RWPE2 (cell line): ENCODE data around the gene ATRN.
A peak's percentile ranks its signal among the peaks of the same experiment; 100 is the strongest.

Source experiments
- ATAC-seq: fragments of 200-7000 bp; cut with Tn5 transposase; 3 replicates; pipeline ENCODE4 v1.9.1; 2021; ENCODE audit warnings: low read depth
- DNase-seq: peaks from one replicate; pipeline ENCODE4 v3.0.0-alpha.2; 2020; ENCODE audit warnings: low spot score
- H3K27ac ChIP-seq: fragments of 450-650 bp; 2 replicates; pipeline ENCODE4 v1.5.1; 2017; ENCODE audit warnings: mild to moderate bottlenecking; ENCODE audit not compliant: poor library complexity, severe bottlenecking
- H3K27me3 ChIP-seq: fragments of 250-450 bp; sonication (Bioruptor Pico); 2 replicates; pipeline ENCODE4 v1.5.1; 2021; ENCODE audit warnings: mild to moderate bottlenecking, moderate library complexity; ENCODE audit not compliant: insufficient read depth, poor library complexity, severe bottlenecking
- H3K36me3 ChIP-seq: fragments of 250-450 bp; sonication (Bioruptor Pico); 2 replicates; pipeline ENCODE4 v1.5.1; 2020; ENCODE audit warnings: low read depth, mild to moderate bottlenecking, moderate library complexity
- H3K4me1 ChIP-seq: fragments of 250-450 bp; sonication (Bioruptor Pico); 2 replicates; pipeline ENCODE4 v1.5.1; 2021; ENCODE audit warnings: mild to moderate bottlenecking, moderate library complexity; ENCODE audit not compliant: insufficient read depth, poor library complexity, severe bottlenecking
- H3K4me3 ChIP-seq: fragments of 250-450 bp; sonication (Bioruptor Pico); 2 replicates; pipeline ENCODE4 v1.5.1; 2021; ENCODE audit warnings: mild to moderate bottlenecking, moderate library complexity; ENCODE audit not compliant: severe bottlenecking
- H3K9me3 ChIP-seq: fragments of 250-450 bp; sonication (Bioruptor Pico); 2 replicates; pipeline ENCODE4 v1.5.1; 2021; ENCODE audit warnings: mild to moderate bottlenecking, moderate library complexity; ENCODE audit not compliant: severe bottlenecking
- TF ChIP-seq, protein P1 (sequence below): fragments of 450-650 bp; IDR thresholded peaks from one replicate; pipeline ENCODE4 v1.5.1; 2017; ENCODE audit warnings: mild to moderate bottlenecking, moderate library complexity; ENCODE audit not compliant: poor library complexity, severe bottlenecking

Gene ATRN

DNA sequence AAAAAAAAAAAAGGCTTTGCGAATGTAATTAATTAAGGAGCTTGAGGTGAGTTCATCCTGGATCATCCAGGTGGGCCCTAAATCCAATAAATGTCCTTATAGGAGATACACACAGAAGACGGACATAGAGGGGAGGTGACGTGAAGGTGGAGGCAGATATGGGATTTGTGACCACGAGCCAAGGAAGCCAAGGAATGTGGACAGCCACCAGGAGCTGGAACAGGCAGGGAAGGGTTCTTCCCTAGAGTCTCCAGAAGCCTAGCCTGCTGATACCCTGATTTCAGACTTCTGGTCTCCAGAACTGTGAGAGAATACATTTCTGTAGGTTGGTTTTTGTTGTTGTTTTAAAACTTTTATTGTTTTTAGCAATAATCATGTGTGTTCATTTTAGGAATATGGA is 6.7 kb upstream of the ATRN start:
- Histone ChIP-seq H3K27ac (no peak overlapping the region), H3K4me1 (no peaks in the 10 kb centered on the region), H3K9me3 (no peaks in the 10 kb centered on the region), H3K27me3 (no peaks in the 10 kb centered on the region), H3K36me3 (no peaks in the 10 kb centered on the region), H3K4me3 (no peak overlapping the region)
- ATAC-seq (no peak), DNase-seq (no peak)
- TF ChIP-seq, protein P1, sequence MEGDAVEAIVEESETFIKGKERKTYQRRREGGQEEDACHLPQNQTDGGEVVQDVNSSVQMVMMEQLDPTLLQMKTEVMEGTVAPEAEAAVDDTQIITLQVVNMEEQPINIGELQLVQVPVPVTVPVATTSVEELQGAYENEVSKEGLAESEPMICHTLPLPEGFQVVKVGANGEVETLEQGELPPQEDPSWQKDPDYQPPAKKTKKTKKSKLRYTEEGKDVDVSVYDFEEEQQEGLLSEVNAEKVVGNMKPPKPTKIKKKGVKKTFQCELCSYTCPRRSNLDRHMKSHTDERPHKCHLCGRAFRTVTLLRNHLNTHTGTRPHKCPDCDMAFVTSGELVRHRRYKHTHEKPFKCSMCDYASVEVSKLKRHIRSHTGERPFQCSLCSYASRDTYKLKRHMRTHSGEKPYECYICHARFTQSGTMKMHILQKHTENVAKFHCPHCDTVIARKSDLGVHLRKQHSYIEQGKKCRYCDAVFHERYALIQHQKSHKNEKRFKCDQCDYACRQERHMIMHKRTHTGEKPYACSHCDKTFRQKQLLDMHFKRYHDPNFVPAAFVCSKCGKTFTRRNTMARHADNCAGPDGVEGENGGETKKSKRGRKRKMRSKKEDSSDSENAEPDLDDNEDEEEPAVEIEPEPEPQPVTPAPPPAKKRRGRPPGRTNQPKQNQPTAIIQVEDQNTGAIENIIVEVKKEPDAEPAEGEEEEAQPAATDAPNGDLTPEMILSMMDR = no peak

DNA sequence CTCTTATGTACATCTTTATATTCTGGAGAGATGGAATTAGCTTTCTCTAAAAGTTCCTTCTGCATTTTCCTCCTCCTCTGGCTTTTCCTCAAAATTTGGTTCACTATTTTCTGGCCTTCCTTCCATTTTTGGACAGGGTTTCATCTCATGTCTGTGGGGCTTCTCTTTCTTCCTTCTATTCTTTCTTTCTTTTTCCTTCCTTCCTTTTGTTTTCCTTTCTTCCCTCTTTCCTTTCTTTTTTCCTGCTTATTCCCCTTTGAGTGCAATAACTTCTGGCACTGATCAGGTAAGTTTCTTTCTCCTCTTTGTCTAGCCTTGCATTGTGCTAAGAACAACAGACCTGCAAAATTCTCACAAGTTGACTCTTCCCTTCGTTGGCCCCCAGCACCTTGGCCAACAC is 5.5 kb upstream of the ATRN start:
- Histone ChIP-seq H3K9me3 (no peaks in the 10 kb centered on the region), H3K36me3 (no peaks in the 10 kb centered on the region), H3K27ac (no peak overlapping the region), H3K4me1 (no peaks in the 10 kb centered on the region), H3K4me3 (no peak overlapping the region), H3K27me3 (no peaks in the 10 kb centered on the region)
- DNase-seq (no peak), ATAC-seq (no peak)
- TF ChIP-seq, protein P1 = no peak

DNA sequence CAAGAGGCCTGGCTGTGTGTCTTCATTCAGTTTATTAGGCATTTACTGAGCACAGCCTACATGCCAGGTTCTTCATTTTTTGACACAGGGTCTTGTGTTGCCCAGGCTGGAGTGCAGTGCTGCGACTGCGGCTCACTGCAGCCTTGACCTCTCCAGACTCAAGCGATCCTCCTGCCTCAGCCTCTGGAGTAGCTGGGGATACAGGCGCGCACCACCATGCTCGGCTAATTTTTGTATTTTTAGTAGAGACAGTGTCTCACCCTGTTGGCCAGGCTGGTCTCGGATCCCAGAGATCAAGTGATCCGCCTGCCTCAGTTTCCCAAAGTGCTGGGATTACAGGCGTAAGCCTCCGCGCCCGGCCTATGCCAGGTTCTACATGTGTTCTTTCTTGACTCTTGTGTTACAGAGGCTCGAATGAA is 601 bp upstream of the ATRN start:
- ATAC-seq = no peak
- H3K27me3 ChIP-seq = no peaks in the 10 kb centered on the region
- no peak for DNase-seq
- H3K4me3 ChIP-seq = peak overlapping the region; percentile 77
- peaks cover 4% of the 10 kb centered on the region for H3K4me1 ChIP-seq
- no peaks in the 10 kb centered on the region for H3K9me3 ChIP-seq
- H3K36me3 ChIP-seq = no peaks in the 10 kb centered on the region
- H3K27ac ChIP-seq = no peak overlapping the region
- TF ChIP-seq, protein P1 = no peak

DNA sequence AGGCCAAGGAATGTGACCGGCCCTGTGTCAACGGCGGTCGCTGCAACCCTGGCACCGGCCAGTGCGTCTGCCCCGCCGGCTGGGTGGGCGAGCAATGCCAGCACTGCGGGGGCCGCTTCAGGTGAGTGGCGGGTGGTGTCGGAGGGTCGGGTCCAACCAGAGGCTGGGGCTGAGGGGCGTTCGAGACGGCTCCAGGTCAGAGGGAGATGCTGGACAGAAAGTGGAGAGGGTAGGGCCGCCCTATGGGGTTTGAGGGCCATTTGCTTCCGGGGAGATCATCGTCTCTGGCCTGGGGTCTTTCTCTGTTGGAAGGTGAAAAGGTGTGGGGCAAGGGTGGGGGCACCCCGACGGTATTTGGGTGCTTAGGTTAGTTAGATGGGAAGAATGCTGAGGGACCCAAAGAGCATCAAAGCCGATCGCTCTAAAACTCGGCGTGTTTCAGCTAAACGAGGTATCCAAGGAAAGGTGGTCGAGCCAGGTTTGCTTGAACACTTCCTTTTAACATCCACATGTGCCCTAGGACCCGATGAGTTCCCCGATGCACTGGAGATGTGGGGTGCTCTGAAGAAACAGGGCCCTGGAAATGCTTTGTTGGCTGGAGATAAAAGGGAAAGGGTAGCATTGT is 691 bp downstream of the ATRN start:
- H3K27ac ChIP-seq = no peak overlapping the region
- H3K9me3 ChIP-seq = no peaks in the 10 kb centered on the region
- ATAC-seq (no peak; the same call in 2 of the 3 replicates), DNase-seq (no peak)
- H3K36me3 ChIP-seq = no peaks in the 10 kb centered on the region
- H3K4me1 ChIP-seq = peaks cover 4% of the 10 kb centered on the region
- TF ChIP-seq, protein P1 = no peak
- H3K27me3 ChIP-seq = no peaks in the 10 kb centered on the region
- peak overlapping the region; percentile 77 for H3K4me3 ChIP-seq

DNA sequence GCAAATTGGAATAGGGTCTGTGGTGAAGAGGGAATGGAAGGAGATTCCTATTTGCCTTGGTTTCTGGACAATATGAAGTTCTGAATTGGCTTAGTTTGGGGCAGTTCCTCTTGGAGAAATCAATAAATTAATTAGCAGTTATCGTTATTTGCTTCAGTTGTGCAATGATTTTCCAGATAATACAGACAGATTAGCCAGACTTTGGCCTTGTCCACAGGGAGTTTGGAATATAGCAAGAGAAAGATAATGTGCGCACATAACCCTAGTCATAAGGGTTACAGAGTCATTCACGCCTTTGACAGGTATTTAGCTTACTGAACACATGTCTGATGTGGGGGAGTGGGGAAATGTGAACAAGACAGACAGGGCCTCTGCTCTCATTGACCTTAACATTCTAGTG is 1.3 kb downstream of the ATRN start:
- no peak for ATAC-seq
- Histone ChIP-seq H3K27me3 (no peaks in the 10 kb centered on the region), H3K4me3 (peak overlapping the region; percentile 77), H3K27ac (no peak overlapping the region), H3K4me1 (peaks cover 4% of the 10 kb centered on the region), H3K36me3 (no peaks in the 10 kb centered on the region), H3K9me3 (no peaks in the 10 kb centered on the region)
- TF ChIP-seq, protein P1 = no peak
- no peak for DNase-seq
